Spinal cord (tissue), 10 donors: ENCODE results near the gene CFAP73. TPM values are rescaled to one million over a fixed set of nuclear protein-coding genes. Genes with fewer than 3 reads are reported as not detected.

Source experiments
- DNase-seq, 6 donors: peaks; one replicate each; pipeline versions ENCODE4 v3.0.0 to v3.0.0-alpha.2; 2013 to 2015; ENCODE audit warnings: low spot score in 6 of 6, low read depth in 4 of 6
- H3K27ac ChIP-seq: one replicate; pipeline ENCODE4 v1.5.1; 2013; ENCODE audit warnings: low read depth, low read length, control low read depth
- H3K27me3 ChIP-seq: one replicate; pipeline ENCODE4 v1.6.1; 2013; ENCODE audit warnings: low read length; ENCODE audit not compliant: control insufficient read depth, insufficient read depth
- H3K36me3 ChIP-seq: one replicate; pipeline ENCODE4 v1.6.1; 2013; ENCODE audit warnings: low read length; ENCODE audit not compliant: control insufficient read depth, insufficient read depth
- H3K4me1 ChIP-seq: one replicate; pipeline ENCODE4 v1.6.1; 2013; ENCODE audit warnings: low read length; ENCODE audit not compliant: control insufficient read depth, insufficient read depth
- H3K4me3 ChIP-seq: one replicate; pipeline ENCODE4 v1.5.1; 2013; ENCODE audit warnings: low read depth, low read length, control low read depth
- H3K9me3 ChIP-seq: one replicate; pipeline ENCODE4 v1.6.1; 2013; ENCODE audit warnings: low read length; ENCODE audit not compliant: control insufficient read depth, insufficient read depth
- WGBS: methylation state at CpG from one replicate; pipeline ENCODE4 v1.1.5; 2013; ENCODE audit warnings: missing lambda C conversion rate; ENCODE audit not compliant: insufficient coverage; 5-methylcytosine and 5-hydroxymethylcytosine counted together
- polyA plus RNA-seq, 2 donors: library from polyadenylated mRNA; unstranded; fragments of 120-200 nt; gene quantifications; one replicate each; pipeline ENCODE4 v1.2.1, GENCODE V29; 2013; ENCODE audit not compliant: insufficient read length in 2 of 2
- total RNA-seq, 2 donors: library from RNA; depleted of rRNA in 1 of 2; stranded (reverse); fragments of 120-200 nt in 1 of 2; fragments of >200 nt in 1 of 2; gene quantifications; one replicate each; pipeline versions ENCODE4 v1.2.3 to v1.2.4, GENCODE V29; 2013 to 2014
- donor health status: healthy.

The CFAP73 gene
- total and polyA plus RNA-seq, 4 donors, result 1.2 to 14.9 (median 10.0) TPM

- Histone ChIP-seq H3K9me3 (peaks cover 1% of the 10 kb centered on the region), H3K4me1 (peaks cover 45% of the 10 kb centered on the region), H3K4me3 (no peak overlapping the region), H3K36me3 (peaks cover 6% of the 10 kb centered on the region), H3K27ac (no peak overlapping the region), H3K27me3 (peaks cover 35% of the 10 kb centered on the region)
- 83% methylated on average over 1 of the region's 3 CpGs for WGBS
- no peak for DNase-seq
Observed at GRCh38 chr12:113151655-113152054, 2.1 kb downstream of the CFAP73 start.

- Histone ChIP-seq H3K4me1 (peaks cover 45% of the 10 kb centered on the region), H3K4me3 (no peak overlapping the region), H3K27me3 (peaks cover 35% of the 10 kb centered on the region), H3K9me3 (no peaks in the 10 kb centered on the region), H3K27ac (no peak overlapping the region), H3K36me3 (peaks cover 7% of the 10 kb centered on the region)
- no peak for DNase-seq
- WGBS, result 55% methylated on average over 4 of the region's 9 CpGs
Observed at GRCh38 chr12:113152196-113152834, 2.8 kb downstream of the CFAP73 start.

- H3K4me3 ChIP-seq, result peak overlapping the region; percentile 29
Observed at GRCh38 chr12:113152835-113153814, 3.6 kb downstream of the CFAP73 start.

GRCh38 chr12:113154351-113154973 lies 4.9 kb downstream of the CFAP73 start:
- WGBS, result 2% methylated on average over 46 of the region's 51 CpGs
- peaks cover 37% of the 10 kb centered on the region for H3K27me3 ChIP-seq
- DNase-seq, result peak in 2 of 6 donors; percentile 39 to 54
- H3K27ac ChIP-seq, result no peak overlapping the region
- H3K4me1 ChIP-seq, result peaks cover 39% of the 10 kb centered on the region
- no peak overlapping the region for H3K4me3 ChIP-seq
- peaks cover 28% of the 10 kb centered on the region for H3K36me3 ChIP-seq
- H3K9me3 ChIP-seq, result no peaks in the 10 kb centered on the region

More at GRCh38 chr12:113152835-113153814, 3.6 kb downstream of the CFAP73 start:
- Histone ChIP-seq H3K27ac (no peak overlapping the region), H3K36me3 (peaks cover 15% of the 10 kb centered on the region), H3K27me3 (peaks cover 37% of the 10 kb centered on the region), H3K9me3 (no peaks in the 10 kb centered on the region), H3K4me1 (peaks cover 45% of the 10 kb centered on the region)
- peak in 3 of 6 donors; percentile 54 to 85 (median 83) for DNase-seq
- WGBS, result 2% methylated on average over 64 of the region's 70 CpGs

GRCh38 chr12:113155060-113155459 lies 5.5 kb downstream of the CFAP73 start:
- DNase-seq, result no peak
- Histone ChIP-seq H3K27me3 (peaks cover 37% of the 10 kb centered on the region), H3K9me3 (no peaks in the 10 kb centered on the region), H3K4me1 (peaks cover 39% of the 10 kb centered on the region), H3K27ac (no peak overlapping the region), H3K36me3 (peaks cover 34% of the 10 kb centered on the region), H3K4me3 (no peak overlapping the region)
- 79% methylated on average over 9 of the region's 12 CpGs for WGBS

GRCh38 chr12:113155646-113156045 lies 6.1 kb downstream of the CFAP73 start:
- no peak overlapping the region for H3K4me3 ChIP-seq
- peaks cover 40% of the 10 kb centered on the region for H3K36me3 ChIP-seq
- no peak overlapping the region for H3K27ac ChIP-seq
- H3K4me1 ChIP-seq, result peaks cover 39% of the 10 kb centered on the region
- peaks cover 37% of the 10 kb centered on the region for H3K27me3 ChIP-seq
- no peak for DNase-seq
- H3K9me3 ChIP-seq, result no peaks in the 10 kb centered on the region
- 79% methylated on average over 5 of the region's 7 CpGs for WGBS

GRCh38 chr12:113157218-113157859 lies 7.8 kb downstream of the CFAP73 start:
- H3K27me3 ChIP-seq, result peaks cover 32% of the 10 kb centered on the region
- H3K36me3 ChIP-seq, result peaks cover 56% of the 10 kb centered on the region
- H3K4me3 ChIP-seq, result no peak overlapping the region
- H3K9me3 ChIP-seq, result no peaks in the 10 kb centered on the region
- H3K4me1 ChIP-seq, result peaks cover 53% of the 10 kb centered on the region
- H3K27ac ChIP-seq, result no peak overlapping the region
- 85% methylated on average over 8 of the region's 12 CpGs for WGBS
- no peak for DNase-seq

GRCh38 chr12:113158439-113159203 lies 9.1 kb downstream of the CFAP73 start:
- Histone ChIP-seq H3K36me3 (peaks cover 69% of the 10 kb centered on the region), H3K9me3 (no peaks in the 10 kb centered on the region), H3K4me1 (peaks cover 44% of the 10 kb centered on the region), H3K27ac (no peak overlapping the region), H3K4me3 (no peak overlapping the region), H3K27me3 (peaks cover 22% of the 10 kb centered on the region)
- 96% methylated on average over 24 of the region's 26 CpGs for WGBS
- DNase-seq, result no peak
